ENCODE measurements around the gene ST3GAL4.

GRCh38 chr11:126437731-126438130, 82.2 kb downstream of the ST3GAL4 start:
- TF ChIP-seq CTCF (optimal IDR thresholded peaks at IDR 0.05 in 1 of 3, IDR thresholded peaks at IDR 0.05 in 1 of 3, conservative IDR thresholded peaks at IDR 0.05 in 1 of 3; ENCODE audit: extremely low read depth in 1 of 3, insufficient read depth in 2 of 3, low read length in 3 of 3) (no peak), EZH2 (IDR thresholded peaks at IDR 0.05; ENCODE audit: low read length) (no peak)
